Stimulated activated CD4-positive, alpha-beta T cell treated with anti-CD3 and anti-CD28 coated beads, Interleukin-4, amount 100 ng/mL, for 4 hours (primary cell): ENCODE measurements around the gene TNFSF9.

Source experiments
- DNase-seq, 2 experiments: peaks; one replicate each; pipeline ENCODE4 v3.0.0-alpha.2; 2020

Gene TNFSF9

GRCh38 chr19:6530386-6531162, at the start of gene TNFSF9:
Gene TNFSF9 (plus strand): TSS chr19:6531026. CDS start chr19:6531037, 11 bp downstream.
- peak; percentile 75 to 82 for DNase-seq

- peak; percentile 62 to 65 for DNase-seq
These were observed 49.1 kb upstream of the TNFSF9 start, which contains the start of gene DENND1C for GRCh38 chr19:6481541-6482342. Gene DENND1C (minus strand): TSS chr19:6481787. CDS start chr19:6481695, 92 bp downstream.

- DNase-seq: no peak
These were observed 48.5 kb upstream of the TNFSF9 start for GRCh38 chr19:6482343-6482686.

- DNase-seq: no peak
These were observed 47.6 kb upstream of the TNFSF9 start for GRCh38 chr19:6483235-6483634.

- DNase-seq: no peak
These were observed 46.6 kb upstream of the TNFSF9 start for GRCh38 chr19:6484230-6484629.

GRCh38 chr19:6484831-6485230, 46.0 kb upstream of the TNFSF9 start:
- no peak for DNase-seq

GRCh38 chr19:6489278-6490061, 41.4 kb upstream of the TNFSF9 start:
- DNase-seq: no peak

GRCh38 chr19:6490134-6490533, 40.7 kb upstream of the TNFSF9 start:
- no peak for DNase-seq

GRCh38 chr19:6491802-6492592, 38.8 kb upstream of the TNFSF9 start:
- no peak for DNase-seq

GRCh38 chr19:6494438-6495036, 36.3 kb upstream of the TNFSF9 start:
- DNase-seq: no peak

- no peak for DNase-seq
These were observed 34.9 kb upstream of the TNFSF9 start for GRCh38 chr19:6495947-6496346.

- DNase-seq: no peak
These were observed 32.4 kb upstream of the TNFSF9 start for GRCh38 chr19:6498294-6499036.

GRCh38 chr19:6499052-6499790, 31.6 kb upstream of the TNFSF9 start:
- DNase-seq: no peak

GRCh38 chr19:6500837-6501739, 29.7 kb upstream of the TNFSF9 start:
- no peak for DNase-seq

- peak; percentile 40 to 54 for DNase-seq
These were observed 28.8 kb upstream of the TNFSF9 start, which contains the start of gene TUBB4A for GRCh38 chr19:6501740-6502648. Gene TUBB4A (minus strand): TSS chr19:6502309. CDS start chr19:6502212, 97 bp downstream.

GRCh38 chr19:6503407-6504201, 27.2 kb upstream of the TNFSF9 start:
- DNase-seq: no peak
